ENCODE measurements around the gene ELOVL3. TPM values are rescaled to one million over a fixed set of nuclear protein-coding genes. Genes with fewer than 3 reads are reported as not detected.
"Not testable (repeated sequence)": the region's sequence is repeated elsewhere in the genome, so short reads cannot be mapped to it uniquely, and the experiment has no call there.

Gene ELOVL3
- total and polyA plus RNA-seq, 2 of the 13 experiments (the other 11 are each of a cell fraction or from before 2014, with no cell fraction given) = 0.58 to 0.69 TPM

DNA sequence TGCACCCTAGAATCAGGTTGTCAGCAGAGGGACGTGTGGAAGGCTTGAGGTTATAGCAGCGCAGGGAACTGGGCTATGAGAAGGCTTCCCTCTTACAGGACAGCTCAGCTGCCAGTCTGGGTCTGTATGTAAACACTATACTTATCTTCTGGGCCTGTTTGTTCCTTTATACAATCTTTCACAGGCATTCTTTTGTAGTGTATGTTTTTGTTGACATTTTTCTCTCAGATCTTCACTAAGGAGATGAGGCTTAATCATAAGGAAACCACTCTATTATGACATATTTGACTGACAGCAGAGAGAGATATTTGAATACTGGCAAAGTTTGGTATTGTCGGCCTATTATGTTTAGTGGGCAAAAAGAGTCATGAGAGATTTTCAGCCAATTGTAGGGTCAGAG lies 20.2 kb downstream of the ELOVL3 start (continued):
- no peak for TF ChIP-seq ZNF138 (CRISPR knock-in tag; IDR thresholded peaks at IDR 0.05; ENCODE audit: low read depth)
- TF ChIP-seq ZNF513 (CRISPR knock-in tag; conservative IDR thresholded peaks at IDR 0.05) = no peak
- no peak for TF ChIP-seq FOXA1 (IDR thresholded peaks at IDR 0.05)
- TF ChIP-seq FOXA1 (CRISPR knock-in tag; IDR thresholded peaks at IDR 0.05) = 0 out of 2 replicates have a peak, but pooled peaks have one; percentile 11
- no peak for TF ChIP-seq ZNF644 (CRISPR knock-in tag; IDR thresholded peaks at IDR 0.05; ENCODE audit: low read depth)
- TF ChIP-seq TRAFD1 (CRISPR knock-in tag; IDR thresholded peaks at IDR 0.05; ENCODE audit: borderline replicate concordance) = no peak
- TF ChIP-seq ZNF766 (CRISPR knock-in tag; IDR thresholded peaks at IDR 0.05; ENCODE audit: borderline replicate concordance) = no peak
- TF ChIP-seq ZUFSP (CRISPR knock-in tag; IDR thresholded peaks at IDR 0.05; ENCODE audit: borderline replicate concordance) = no peak

DNA sequence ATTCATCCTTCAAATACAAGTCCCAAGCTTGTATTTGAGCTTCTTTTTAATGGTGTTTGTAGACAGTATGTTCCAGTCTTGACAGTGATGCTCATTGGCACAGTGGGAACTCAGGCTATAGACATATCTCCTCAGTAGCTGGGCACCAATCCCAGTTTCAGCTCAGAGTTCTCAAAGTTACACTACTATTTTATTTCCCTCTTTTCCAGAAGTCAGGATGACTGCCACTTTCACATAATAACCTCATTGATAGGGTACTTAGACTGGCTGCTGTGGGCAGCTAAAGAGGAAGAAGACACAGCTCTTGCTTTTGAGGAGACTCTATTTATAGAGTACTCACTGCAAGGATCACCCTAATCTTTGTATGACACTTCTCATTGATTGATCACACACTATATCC lies 21.6 kb downstream of the ELOVL3 start:
- no peak overlapping the region for H2AFZ ChIP-seq (ENCODE audit: low read length)
- peaks cover 37% of the 10 kb centered on the region for H3K4me1 ChIP-seq (ENCODE audit: insufficient read depth, low read length)
- no peak overlapping the region for H3K27ac ChIP-seq (ENCODE audit: extremely low read length, insufficient read depth, low read length)
- peak overlapping the region; percentile 77 for H3K4me2 ChIP-seq (ENCODE audit: low read depth, low read length)
- FAIRE-seq (no peak), ATAC-seq (no peak), DNase-seq (ENCODE audit: low spot score) (no peak)
- peaks cover 61% of the 10 kb centered on the region for H3K79me2 ChIP-seq (ENCODE audit: insufficient read depth, low read length)
- in situ Hi-C loops (cut with HindIII; ENCODE audit: extremely low pct_ligation_motif_present, low pct_unique_long_range_greater_than_20kb) = no loop called here
- POLR2A ChIA-PET = interaction anchor here (1.6 kb wide), 1 partner anchor 16 kb away, joined by 3 read pairs; no protein-coding TSS in a partner anchor
- peak overlapping the region; percentile 82; the same call in 1 of the 2 replicates for H3K9ac ChIP-seq (ENCODE audit: insufficient read depth, low read depth, low read length)
- H4K20me1 ChIP-seq (ENCODE audit: insufficient read depth, low read length) = peaks cover 35% of the 10 kb centered on the region
- H3K9me3 ChIP-seq (ENCODE audit: low read length) = no peaks in the 10 kb centered on the region
- peaks cover 1 to 9% of the 10 kb centered on the region in 2 experiments; a peak in 2 of 5 replicates for H3K36me3 ChIP-seq (replicated peaks in 1 of 2; ENCODE audit: control insufficient read depth in 1 of 2, insufficient read depth in 2 of 2, low read length in 2 of 2)
- no peak for TF ChIP-seq ZFP37 (CRISPR knock-in tag; IDR thresholded peaks at IDR 0.05; ENCODE audit: borderline replicate concordance)
- H3K27me3 ChIP-seq (ENCODE audit: control insufficient read depth in 1 of 2, insufficient read depth in 2 of 2, low read length in 2 of 2) = no peaks in the 10 kb centered on the region; a peak in 1 of 5 replicates
- intact Hi-C loops (cut with micrococcal nuclease; ENCODE audit: unreplicated experiment) = no loop called here
- H3K4me3 ChIP-seq (replicated peaks in 1 of 3; ENCODE audit: insufficient read depth in 1 of 3, low read depth in 2 of 3, low read length in 3 of 3) = peak overlapping the region in 1 of 3 experiments; percentile 97; a peak in 1 of 6 replicates
- CTCF ChIA-PET (ENCODE audit: low intra/inter-chr PET ratio, low total read pairs) = no interaction called here
- no TSS peak for BruUV-seq (replicated peaks)

DNA sequence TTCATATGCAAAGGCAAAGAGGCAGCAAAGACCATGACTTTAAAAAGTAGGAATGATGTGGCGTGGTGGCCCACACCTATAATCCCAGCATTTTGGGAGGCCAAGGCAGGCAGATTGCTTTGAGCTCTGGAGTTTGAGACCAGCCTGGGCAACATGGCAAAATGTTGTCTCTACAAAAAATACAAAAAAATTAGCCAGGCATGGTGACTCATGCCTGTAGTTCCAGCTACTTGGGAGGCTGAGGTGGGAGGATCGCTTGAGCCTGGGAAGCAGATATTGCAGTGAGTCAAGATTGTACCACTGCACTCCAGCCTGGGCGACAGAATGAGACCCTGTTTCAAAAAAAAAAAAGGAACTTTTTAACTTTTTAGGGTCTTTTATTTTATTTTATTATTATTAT lies 26.4 kb downstream of the ELOVL3 start:
- H3K27ac ChIP-seq (ENCODE audit: extremely low read length, insufficient read depth, low read length); DNase-seq (ENCODE audit: low spot score); CTCF ChIA-PET (ENCODE audit: low intra/inter-chr PET ratio, low total read pairs); H3K9ac ChIP-seq (ENCODE audit: insufficient read depth, low read depth, low read length); H3K4me3 ChIP-seq (replicated peaks in 1 of 3; ENCODE audit: insufficient read depth in 1 of 3, low read depth in 2 of 3, low read length in 3 of 3); BruUV-seq (replicated peaks); in situ Hi-C loops (cut with HindIII; ENCODE audit: extremely low pct_ligation_motif_present, low pct_unique_long_range_greater_than_20kb); FAIRE-seq; ATAC-seq; H3K9me3 ChIP-seq (ENCODE audit: low read length); H3K4me2 ChIP-seq (ENCODE audit: low read depth, low read length); H3K27me3 ChIP-seq (ENCODE audit: control insufficient read depth in 1 of 2, insufficient read depth in 2 of 2, low read length in 2 of 2); intact Hi-C loops (cut with micrococcal nuclease; ENCODE audit: unreplicated experiment); POLR2A ChIA-PET; H2AFZ ChIP-seq (ENCODE audit: low read length): not testable (repeated sequence)
- Histone ChIP-seq H3K4me1 (ENCODE audit: insufficient read depth, low read length) (peaks cover 19% of the 10 kb centered on the region), H3K36me3 (replicated peaks in 1 of 2; ENCODE audit: control insufficient read depth in 1 of 2, insufficient read depth in 2 of 2, low read length in 2 of 2) (peaks cover 5 to 16% of the 10 kb centered on the region in 2 experiments), H4K20me1 (ENCODE audit: insufficient read depth, low read length) (peaks cover 20% of the 10 kb centered on the region), H3K79me2 (ENCODE audit: insufficient read depth, low read length) (peaks cover 83% of the 10 kb centered on the region)
- WGBS (ENCODE audit: low lambda C conversion rate) = 96% methylated on average over 3 of the region's 3 CpGs

All from HepG2 (cell line).